Activated gamma-delta T cell treated with Interleukin-2 at 50 U/mL for 16 hours (primary cell): Measurements from ENCODE around the gene LGALSL.
A peak's percentile ranks its signal among the peaks of the same experiment; 100 is the strongest.

Experiments used
- DNase-seq: peaks from one replicate; pipeline ENCODE4 v3.0.0-alpha.2; 2020

The LGALSL gene

DNA sequence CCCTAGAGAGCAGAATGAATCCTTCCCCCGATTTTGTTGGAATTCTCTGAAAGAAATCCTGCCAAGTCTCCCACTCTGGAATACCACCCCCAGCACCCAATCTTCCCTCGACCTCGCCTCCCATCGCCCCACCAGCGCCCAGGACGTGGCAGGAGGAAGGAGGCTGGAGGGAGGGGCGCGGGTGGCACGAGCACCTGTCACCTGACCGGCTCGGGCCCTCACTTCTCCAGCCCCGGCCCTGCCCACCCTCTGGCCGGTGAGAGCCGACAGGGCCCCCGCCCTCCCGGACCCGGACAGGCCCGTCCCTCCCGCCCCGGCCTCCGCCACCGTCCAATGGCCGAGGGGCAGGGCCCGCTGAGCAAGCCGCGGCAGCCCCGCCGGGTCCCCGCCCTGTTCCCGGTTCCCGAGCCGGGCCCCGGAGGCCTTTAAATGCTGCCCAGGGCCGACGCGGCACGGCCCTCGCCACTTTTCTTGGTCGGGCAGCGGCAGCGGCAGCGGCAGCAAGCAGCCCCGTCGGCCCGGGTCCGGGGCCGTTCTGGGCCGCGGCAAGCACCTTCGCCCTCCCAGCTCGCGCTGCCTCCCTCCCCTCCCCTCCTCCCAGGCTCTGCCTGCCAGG, at the start of gene LGALSL:
Gene LGALSL (plus strand): TSS at position 393 of the 616 bp plus-strand sequence. CDS start 384 bp downstream, outside the sequence.
- peak; percentile 5 for DNase-seq

- no peak for DNase-seq
Observed at GRCh38 chr2:64404743-64405142, 49.2 kb upstream of the LGALSL start.

GRCh38 chr2:64405581-64406406, 48.2 kb upstream of the LGALSL start:
- DNase-seq: no peak

GRCh38 chr2:64406407-64406774, 47.6 kb upstream of the LGALSL start:
- DNase-seq: no peak

GRCh38 chr2:64408031-64408430, 45.9 kb upstream of the LGALSL start:
- DNase-seq: no peak

DNA sequence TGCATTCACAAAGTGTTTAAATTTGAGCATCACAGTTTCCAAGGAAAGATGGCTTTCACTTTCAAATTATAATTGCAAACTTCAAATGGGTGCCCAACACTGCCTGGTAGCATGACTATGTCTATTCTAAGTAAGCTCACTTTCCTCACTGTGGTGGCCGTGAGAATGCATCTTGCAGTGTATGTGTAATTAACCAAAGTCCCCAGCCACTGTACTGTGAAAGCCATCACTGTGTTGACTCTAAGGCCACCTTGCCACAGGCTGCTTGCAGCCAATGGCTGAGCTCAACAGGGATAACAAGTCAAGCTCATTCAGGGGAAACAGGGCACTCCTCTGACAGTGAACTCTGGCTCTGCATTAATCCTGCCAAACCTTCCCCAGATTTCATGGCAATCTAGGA, 43.3 kb upstream of the LGALSL start:
- DNase-seq: no peak

GRCh38 chr2:64412671-64413070, 41.3 kb upstream of the LGALSL start:
- no peak for DNase-seq

- DNase-seq: no peak
Observed at GRCh38 chr2:64414736-64415435, 39.1 kb upstream of the LGALSL start.

DNA sequence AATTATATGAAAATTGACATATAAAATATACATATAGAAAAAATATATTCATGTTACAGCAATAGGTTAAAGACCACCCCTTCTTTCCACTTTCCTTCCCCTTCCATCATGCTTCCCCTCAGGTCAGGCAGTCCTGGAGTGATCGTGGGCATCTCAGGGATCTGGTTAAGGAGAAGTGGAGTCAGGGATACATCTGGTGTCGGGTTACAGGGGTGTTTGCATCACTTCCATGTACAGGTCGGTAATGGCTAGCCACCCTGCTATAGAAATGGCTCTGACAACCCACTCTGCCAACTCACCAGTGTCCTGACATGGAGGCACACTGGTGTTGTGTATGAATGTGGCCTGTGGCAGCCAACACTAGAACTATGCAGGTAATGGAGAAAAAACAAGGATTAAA, 36.3 kb upstream of the LGALSL start:
- no peak for DNase-seq

DNA sequence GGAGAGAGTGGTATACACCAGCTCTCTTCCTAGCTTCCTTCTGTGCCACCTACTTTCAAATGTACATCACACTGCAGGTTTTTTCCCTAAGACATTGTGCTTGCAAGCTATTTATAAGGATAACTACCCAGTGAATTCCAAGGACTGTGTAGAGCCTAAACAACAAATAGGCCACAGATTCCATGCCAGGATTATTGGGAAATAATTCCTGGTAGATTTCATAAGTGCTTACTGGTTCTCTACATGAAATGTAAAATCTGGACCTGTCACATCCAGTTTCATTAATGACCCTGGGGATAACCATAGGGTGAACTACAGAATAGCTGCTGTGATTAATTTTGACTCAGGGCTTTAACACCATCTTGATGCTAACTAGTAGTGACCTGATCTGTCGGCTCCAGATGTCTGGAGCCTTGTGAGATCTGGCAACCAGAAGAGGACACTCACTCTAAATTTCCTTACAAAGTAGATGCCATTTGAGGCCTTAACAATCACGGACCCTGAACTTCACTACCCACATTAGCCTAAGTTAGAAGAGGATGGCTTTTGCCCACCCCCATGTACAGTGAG, 34.3 kb upstream of the LGALSL start:
- no peak for DNase-seq

GRCh38 chr2:64420677-64421076, 33.3 kb upstream of the LGALSL start:
- no peak for DNase-seq

DNA sequence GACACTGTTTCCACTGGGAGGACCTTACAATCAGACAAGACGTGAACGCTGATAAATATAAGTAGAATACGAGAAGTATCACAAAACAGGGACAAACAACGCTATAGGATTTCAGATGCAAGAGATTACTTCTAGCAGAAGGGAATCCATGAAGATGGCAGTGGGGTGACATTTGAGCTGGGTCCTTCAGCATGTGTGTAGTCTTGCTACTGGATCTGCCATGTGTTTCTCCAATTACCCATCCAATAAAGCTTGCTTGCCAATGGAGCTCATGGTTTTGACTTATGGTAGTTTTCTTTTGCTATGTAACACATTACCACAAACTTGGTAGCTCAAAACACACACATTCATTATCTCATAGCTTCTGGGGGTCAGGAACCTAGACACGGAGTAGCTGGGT, 32.8 kb upstream of the LGALSL start:
- DNase-seq: no peak

GRCh38 chr2:64422466-64422865, 31.5 kb upstream of the LGALSL start:
- DNase-seq: no peak

GRCh38 chr2:64423303-64423702, 30.7 kb upstream of the LGALSL start:
- DNase-seq: no peak

GRCh38 chr2:64424416-64424987, 29.5 kb upstream of the LGALSL start:
- no peak for DNase-seq

DNA sequence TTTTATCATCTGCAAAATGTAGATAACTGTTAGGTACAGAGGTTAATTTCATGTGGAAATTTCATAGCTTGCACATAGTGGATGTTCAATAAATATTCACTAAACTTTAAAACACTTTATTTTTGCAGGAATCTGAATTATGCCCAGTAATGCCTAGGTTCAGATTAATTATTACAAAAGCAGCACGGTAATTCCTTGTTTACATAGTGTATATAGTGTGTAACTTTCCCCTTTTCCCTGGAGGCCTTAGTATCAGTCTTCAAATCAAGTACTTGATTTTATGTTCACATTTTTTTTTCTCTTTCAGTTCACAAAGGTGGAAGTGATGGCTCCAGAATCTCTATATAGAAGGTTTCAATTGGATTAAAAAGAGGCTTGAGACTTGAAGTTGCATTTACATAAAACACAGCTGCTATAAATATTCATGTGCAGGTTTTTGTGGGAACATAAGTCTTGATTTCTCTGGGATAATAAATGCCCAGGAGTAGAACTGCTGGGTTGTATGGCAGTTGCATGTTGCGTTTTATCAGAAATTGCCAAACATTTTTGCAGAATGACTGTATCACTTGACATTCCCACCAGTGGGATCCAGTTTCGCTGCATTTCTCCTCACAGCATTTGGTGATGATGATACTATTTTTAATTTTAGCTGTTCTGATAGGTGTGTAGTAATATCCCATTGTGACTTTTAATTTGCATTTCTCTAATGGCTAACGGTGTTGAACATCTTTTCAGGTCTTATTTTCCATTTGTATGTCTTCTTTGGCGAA, 27.6 kb upstream of the LGALSL start:
- DNase-seq: no peak

DNA sequence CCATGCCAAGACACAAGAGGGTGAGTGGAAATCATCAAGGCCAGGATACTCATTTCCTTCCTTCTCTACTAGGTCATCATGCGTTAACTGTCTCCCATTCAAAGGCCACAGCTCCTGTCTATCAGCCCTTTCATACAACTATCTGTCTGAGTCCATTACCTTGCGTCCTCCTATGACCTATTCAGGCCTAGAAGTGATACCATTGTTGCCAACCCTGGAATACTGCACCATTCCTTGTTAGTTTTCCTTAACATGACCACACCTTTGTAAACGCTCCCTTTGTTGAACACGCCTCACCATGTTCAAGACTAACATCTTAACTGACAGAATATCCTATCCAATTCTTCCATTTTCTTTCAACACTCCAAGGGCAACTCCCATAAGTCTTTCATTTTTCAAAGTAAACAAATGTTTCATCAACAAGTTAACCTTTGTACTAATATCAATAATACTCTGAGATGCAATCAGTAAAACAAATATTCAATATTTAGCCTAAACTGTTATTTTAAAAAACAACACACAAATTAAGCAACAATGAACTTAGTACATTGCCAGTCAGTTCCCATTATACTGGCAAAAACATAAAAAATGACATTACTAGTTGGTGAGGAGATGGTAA, 19.8 kb upstream of the LGALSL start:
- no peak for DNase-seq

DNA sequence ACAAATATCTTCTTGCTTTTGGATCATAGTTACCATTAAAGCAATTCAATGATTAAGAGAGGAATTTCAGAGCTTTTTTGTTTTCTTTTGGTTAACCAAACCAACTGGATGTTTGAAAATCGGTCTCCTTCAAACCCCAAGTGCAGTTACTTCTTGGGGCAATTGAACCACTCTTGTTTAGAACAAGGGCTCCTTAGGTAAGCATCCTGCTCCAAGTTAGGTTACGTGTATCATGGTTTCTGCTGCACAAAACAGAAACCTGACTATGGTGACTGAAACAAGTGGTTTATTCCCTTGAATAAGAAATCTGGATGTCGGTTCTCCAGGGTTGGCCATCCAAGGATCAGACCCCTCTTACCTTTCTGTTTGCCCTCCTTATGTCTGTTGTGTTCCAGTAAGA, 16.1 kb upstream of the LGALSL start:
- DNase-seq: no peak

- no peak for DNase-seq
Observed at GRCh38 chr2:64439194-64439593, 14.8 kb upstream of the LGALSL start.

- DNase-seq: no peak
Observed at GRCh38 chr2:64440843-64441242, 13.1 kb upstream of the LGALSL start.

DNA sequence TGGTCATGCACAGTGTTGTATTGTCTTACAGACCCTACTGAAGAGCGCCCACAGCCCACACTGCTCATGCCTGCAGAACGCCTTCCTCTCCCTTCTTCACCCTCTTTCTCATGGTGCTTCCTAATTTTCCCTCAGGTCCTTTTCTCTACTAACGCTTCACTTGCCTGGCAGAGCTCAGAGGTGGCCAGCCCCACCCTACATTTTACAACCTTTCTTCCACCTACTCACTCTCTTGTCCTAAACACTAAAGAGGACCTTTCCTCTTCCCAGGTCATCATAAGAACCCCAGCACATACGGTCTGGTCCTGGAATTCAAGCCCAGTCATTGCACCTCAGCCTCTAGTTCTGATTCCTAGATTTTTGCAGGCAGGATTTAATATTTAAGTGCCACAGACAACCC, 11.7 kb upstream of the LGALSL start:
- no peak for DNase-seq

DNA sequence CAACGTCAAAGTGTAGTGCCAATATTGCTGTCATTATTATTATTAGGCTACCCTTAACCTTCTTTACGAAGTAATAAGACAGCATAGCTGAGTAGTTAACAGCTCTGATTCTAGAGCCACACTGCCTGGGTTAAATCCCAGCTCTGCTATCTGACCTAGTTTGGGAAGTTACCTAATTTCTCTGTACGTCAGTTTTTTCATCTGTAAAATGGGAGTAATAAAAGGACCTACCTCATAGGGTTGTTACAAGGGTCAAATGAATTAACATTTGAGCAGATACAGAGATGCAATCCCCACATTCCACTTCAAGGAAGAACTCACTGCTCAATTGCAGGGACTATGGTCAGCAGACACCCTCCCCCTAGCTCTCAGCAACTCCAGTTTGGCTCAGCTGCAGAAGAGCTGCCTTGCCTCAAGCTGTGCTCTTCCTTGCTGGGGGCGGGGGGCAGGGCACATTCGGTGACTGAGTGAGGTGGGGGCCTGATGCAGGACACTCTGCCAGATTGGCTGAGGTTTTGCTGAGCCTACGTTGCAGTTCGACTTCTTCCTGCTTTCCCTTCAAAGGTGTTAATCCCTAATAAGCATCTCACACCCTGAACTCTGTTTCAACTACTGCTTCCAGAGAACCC, 11.0 kb upstream of the LGALSL start:
- DNase-seq: no peak
